DOHH2 (cell line): ENCODE measurements around the gene LGALS3.

ENCODE experiments used
- CTCF ChIP-seq: fragments of 200-600 bp; sonication (generic); IDR thresholded peaks from one replicate; pipeline ENCODE4 v1.5.1; 2014; ENCODE audit warnings: antibody characterized with exemption, mild to moderate bottlenecking, low read depth, low read length; ENCODE audit not compliant: poor library complexity, severe bottlenecking
- EZH2phosphoT487 ChIP-seq: fragments of 200-600 bp; sonication (generic); IDR thresholded peaks from 2 replicates; pipeline ENCODE4 v1.6.1; 2017; ENCODE audit warnings: borderline replicate concordance, mild to moderate bottlenecking, antibody characterized with exemption, low read length, moderate library complexity, mixed read lengths

- no peak for TF ChIP-seq CTCF
- no peak for TF ChIP-seq EZH2phosphoT487
These were observed 63.1 kb downstream of the LGALS3 start for GRCh38 chr14:55192054-55192621.
